ENCODE measurements around the gene PARD3B. TPM values are rescaled to one million over a fixed set of nuclear protein-coding genes. Genes with fewer than 3 reads are reported as not detected.

The PARD3B gene
- total and polyA plus RNA-seq, 2 donors from 2014 or later, result 5.3 to 29.6 TPM

DNA sequence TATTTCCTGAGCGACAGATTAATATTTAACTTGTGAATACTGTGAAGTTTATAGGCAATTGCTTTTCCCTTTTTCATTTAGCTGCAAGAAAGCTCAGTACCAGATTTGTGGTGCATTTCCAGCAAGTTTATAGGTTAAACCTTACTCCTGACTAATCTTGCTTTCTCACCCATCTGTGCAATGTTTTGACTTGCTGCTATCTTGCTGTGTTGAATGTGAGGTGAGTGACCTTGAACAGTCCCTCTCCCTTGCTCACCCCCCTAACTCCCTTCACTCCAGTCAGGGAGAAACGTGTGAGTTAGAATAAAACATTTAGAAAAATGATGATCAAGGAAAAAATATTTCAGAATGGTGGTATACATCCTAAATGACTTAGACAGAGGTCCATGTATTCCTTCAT, 39.8 kb upstream of the PARD3B start:
- intact Hi-C loops (cut with DNase I), result no loop called here
- peak in 1 of 5 donors; percentile 12 for DNase-seq
- Histone ChIP-seq H3K27ac (ENCODE audit: low read depth in 2 of 2, low read length in 2 of 2) (no peak overlapping the region), H3K9me3 (ENCODE audit: control insufficient read depth in 2 of 3, insufficient read depth in 1 of 3, low read length in 3 of 3) (no peaks in the 10 kb centered on the region), H3K4me1 (ENCODE audit: control insufficient read depth in 2 of 3, insufficient read depth in 2 of 3, low read depth in 1 of 3, low read length in 3 of 3) (peaks cover 0 to 2% (median 0%) of the 10 kb centered on the region in 3 donors), H3K27me3 (ENCODE audit: control insufficient read depth, insufficient read depth, low read length) (no peaks in the 10 kb centered on the region), H3K4me3 (ENCODE audit: low read length in 3 of 3) (no peak overlapping the region), H3K9ac (ENCODE audit: low read length in 3 of 3) (no peak overlapping the region), H3K36me3 (ENCODE audit: control insufficient read depth in 2 of 3, insufficient read depth in 3 of 3, low read length in 3 of 3) (no peaks in the 10 kb centered on the region)
- TF ChIP-seq, protein P1, sequence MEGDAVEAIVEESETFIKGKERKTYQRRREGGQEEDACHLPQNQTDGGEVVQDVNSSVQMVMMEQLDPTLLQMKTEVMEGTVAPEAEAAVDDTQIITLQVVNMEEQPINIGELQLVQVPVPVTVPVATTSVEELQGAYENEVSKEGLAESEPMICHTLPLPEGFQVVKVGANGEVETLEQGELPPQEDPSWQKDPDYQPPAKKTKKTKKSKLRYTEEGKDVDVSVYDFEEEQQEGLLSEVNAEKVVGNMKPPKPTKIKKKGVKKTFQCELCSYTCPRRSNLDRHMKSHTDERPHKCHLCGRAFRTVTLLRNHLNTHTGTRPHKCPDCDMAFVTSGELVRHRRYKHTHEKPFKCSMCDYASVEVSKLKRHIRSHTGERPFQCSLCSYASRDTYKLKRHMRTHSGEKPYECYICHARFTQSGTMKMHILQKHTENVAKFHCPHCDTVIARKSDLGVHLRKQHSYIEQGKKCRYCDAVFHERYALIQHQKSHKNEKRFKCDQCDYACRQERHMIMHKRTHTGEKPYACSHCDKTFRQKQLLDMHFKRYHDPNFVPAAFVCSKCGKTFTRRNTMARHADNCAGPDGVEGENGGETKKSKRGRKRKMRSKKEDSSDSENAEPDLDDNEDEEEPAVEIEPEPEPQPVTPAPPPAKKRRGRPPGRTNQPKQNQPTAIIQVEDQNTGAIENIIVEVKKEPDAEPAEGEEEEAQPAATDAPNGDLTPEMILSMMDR (IDR thresholded peaks at IDR 0.05; ENCODE audit: borderline replicate concordance, extremely low read depth, insufficient read depth), result no peak
- FAIRE-seq, result no peak

DNA sequence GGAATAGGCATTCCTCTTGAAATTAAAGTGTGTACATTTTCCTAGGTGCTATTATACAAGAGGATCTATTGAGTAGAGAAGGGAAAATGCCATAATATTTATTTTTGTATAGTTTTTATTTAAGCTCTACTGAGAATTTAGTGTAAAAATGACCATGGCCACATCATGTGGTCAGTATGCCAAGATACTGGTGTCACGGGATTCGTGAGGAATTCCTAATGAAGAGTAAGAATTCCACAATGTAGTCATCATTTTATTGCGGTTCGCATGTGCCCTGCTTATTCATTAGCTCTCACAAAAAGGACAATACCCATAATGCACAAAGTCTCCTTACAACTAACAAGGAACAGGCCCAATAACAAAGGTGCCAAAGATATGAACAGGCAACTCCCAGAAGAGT, 39.3 kb upstream of the PARD3B start:
- no peak for FAIRE-seq

DNA sequence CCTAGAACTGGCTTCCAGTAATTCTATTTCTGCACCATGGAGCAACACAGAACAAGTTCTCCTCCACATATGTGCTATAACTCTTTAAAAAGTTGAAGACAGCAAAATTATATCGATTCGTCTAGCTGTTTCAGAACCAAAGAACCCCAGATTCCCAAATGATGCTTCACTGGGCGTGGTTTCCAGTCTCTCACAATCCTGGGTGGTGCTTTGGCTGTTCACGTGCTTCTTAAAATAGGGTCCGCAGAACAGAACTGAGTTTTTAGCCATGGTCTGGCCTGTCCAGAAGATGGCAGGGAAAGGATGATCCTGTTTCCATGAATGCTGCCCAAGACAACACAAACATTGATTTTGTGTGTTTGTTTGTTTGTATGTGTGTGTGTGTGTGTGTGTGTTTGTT, 37.6 kb upstream of the PARD3B start:
- H3K27me3 ChIP-seq (ENCODE audit: control insufficient read depth, insufficient read depth, low read length), result no peaks in the 10 kb centered on the region
- H3K4me1 ChIP-seq (ENCODE audit: control insufficient read depth in 2 of 3, insufficient read depth in 2 of 3, low read depth in 1 of 3, low read length in 3 of 3), result no peaks in the 10 kb centered on the region
- DNase-seq, result no peak
- no peaks in the 10 kb centered on the region for H3K9me3 ChIP-seq (ENCODE audit: control insufficient read depth in 2 of 3, insufficient read depth in 1 of 3, low read length in 3 of 3)
- TF ChIP-seq, protein P1 (IDR thresholded peaks at IDR 0.05; ENCODE audit: borderline replicate concordance, extremely low read depth, insufficient read depth), result no peak
- no peak overlapping the region for H3K4me3 ChIP-seq (ENCODE audit: low read length in 3 of 3)
- H3K9ac ChIP-seq (ENCODE audit: low read length in 3 of 3), result no peak overlapping the region
- H3K27ac ChIP-seq (ENCODE audit: low read depth in 2 of 2, low read length in 2 of 2), result no peak overlapping the region
- no peak for FAIRE-seq
- no peaks in the 10 kb centered on the region for H3K36me3 ChIP-seq (ENCODE audit: control insufficient read depth in 2 of 3, insufficient read depth in 3 of 3, low read length in 3 of 3)
- intact Hi-C loops (cut with DNase I), result no loop called here

More for the DNA sequence above, 39.3 kb upstream of the PARD3B start:
- TF ChIP-seq, protein P1 (IDR thresholded peaks at IDR 0.05; ENCODE audit: borderline replicate concordance, extremely low read depth, insufficient read depth), result no peak
- no peak for DNase-seq
- intact Hi-C loops (cut with DNase I), result no loop called here
- no peak overlapping the region for H3K27ac ChIP-seq (ENCODE audit: low read depth in 2 of 2, low read length in 2 of 2)
- H3K9ac ChIP-seq (ENCODE audit: low read length in 3 of 3), result no peak overlapping the region
- no peaks in the 10 kb centered on the region for H3K36me3 ChIP-seq (ENCODE audit: control insufficient read depth in 2 of 3, insufficient read depth in 3 of 3, low read length in 3 of 3)
- H3K9me3 ChIP-seq (ENCODE audit: control insufficient read depth in 2 of 3, insufficient read depth in 1 of 3, low read length in 3 of 3), result no peaks in the 10 kb centered on the region
- H3K4me1 ChIP-seq (ENCODE audit: control insufficient read depth in 2 of 3, insufficient read depth in 2 of 3, low read depth in 1 of 3, low read length in 3 of 3), result peaks cover 0 to 2% (median 0%) of the 10 kb centered on the region in 3 donors
- no peaks in the 10 kb centered on the region for H3K27me3 ChIP-seq (ENCODE audit: control insufficient read depth, insufficient read depth, low read length)
- no peak overlapping the region for H3K4me3 ChIP-seq (ENCODE audit: low read length in 3 of 3)
